Left ventricle myocardium inferior (tissue), 1 donor: ENCODE results near the gene ANTXR1. TPM values are rescaled to one million over a fixed set of nuclear protein-coding genes. Genes with fewer than 3 reads are reported as not detected.

Source experiments
- DNase-seq: peaks from one replicate; pipeline ENCODE4 v3.0.0-alpha.2; 2020
- H3K27ac ChIP-seq: fragments of 200-600 bp; replicated peaks from 2 replicates; pipeline ENCODE4 v1.8.0; 2021
- H3K27me3 ChIP-seq: fragments of 200-600 bp; 2 replicates; pipeline ENCODE4 v1.8.0; 2021; ENCODE audit warnings: low read depth
- H3K36me3 ChIP-seq: fragments of 200-600 bp; 2 replicates; pipeline ENCODE4 v1.8.0; 2021
- H3K4me1 ChIP-seq: fragments of 200-600 bp; 2 replicates; pipeline ENCODE4 v1.8.0; 2021
- H3K4me3 ChIP-seq: fragments of 200-600 bp; 2 replicates; pipeline ENCODE4 v1.8.0; 2021; ENCODE audit warnings: mild to moderate bottlenecking, moderate library complexity
- H3K9me3 ChIP-seq: fragments of 200-600 bp; replicated peaks from 2 replicates; pipeline ENCODE4 v1.8.0; 2021
- CTCF ChIP-seq: fragments of 200-600 bp; IDR thresholded peaks from 2 replicates; pipeline ENCODE4 v1.8.0; 2021; ENCODE audit warnings: antibody characterized with exemption, mild to moderate bottlenecking, borderline replicate concordance
- intact Hi-C: fragments of 100-400 bp; cut with micrococcal nuclease; formaldehyde crosslinking; loops from one replicate; pipeline ENCODE4 v1.11.0; 2022
- total RNA-seq: library from RNA; stranded (reverse); fragmentation: NEBNext Ultra II Directional; extraction: Animal tissue kit (Norgen Biotek cat#: 25700); gene quantifications from one replicate; pipeline ENCODE4 v1.2.1, GENCODE V29; 2021
- donor health status: DM: no; HTN: yes; CAD: no; lungs with severe emphysema.

ANTXR1 gene
- total RNA-seq, 1 donor from 2014 or later = 23.3 TPM

- H3K27ac ChIP-seq = peak overlapping the region; percentile 46
- DNase-seq = no peak
- no peak for TF ChIP-seq CTCF
- H3K4me1 ChIP-seq = peaks cover 15% of the 10 kb centered on the region
- H3K27me3 ChIP-seq = no peaks in the 10 kb centered on the region
- intact Hi-C loops = no loop called here
- no peaks in the 10 kb centered on the region for H3K9me3 ChIP-seq
- H3K4me3 ChIP-seq = no peak overlapping the region
- no peaks in the 10 kb centered on the region for H3K36me3 ChIP-seq
These were observed 278.7 kb downstream of the ANTXR1 start for GRCh38 chr2:69291721-69292120.

GRCh38 chr2:69292256-69292655, 279.3 kb downstream of the ANTXR1 start:
- TF ChIP-seq CTCF = no peak
- Histone ChIP-seq H3K27me3 (no peaks in the 10 kb centered on the region), H3K4me1 (peaks cover 15% of the 10 kb centered on the region), H3K4me3 (no peak overlapping the region), H3K9me3 (no peaks in the 10 kb centered on the region), H3K27ac (peak overlapping the region; percentile 46), H3K36me3 (no peaks in the 10 kb centered on the region)
- intact Hi-C loops = no loop called here
- no peak for DNase-seq

- intact Hi-C loops = no loop called here
- H3K27ac ChIP-seq = no peak overlapping the region
- H3K27me3 ChIP-seq = no peaks in the 10 kb centered on the region
- no peaks in the 10 kb centered on the region for H3K36me3 ChIP-seq
- H3K9me3 ChIP-seq = no peaks in the 10 kb centered on the region
- H3K4me1 ChIP-seq = peaks cover 9% of the 10 kb centered on the region
- no peak for TF ChIP-seq CTCF
- no peak for DNase-seq
- H3K4me3 ChIP-seq = no peak overlapping the region
These were observed 283.4 kb downstream of the ANTXR1 start for GRCh38 chr2:69296421-69296820.

GRCh38 chr2:69297216-69297615, 284.2 kb downstream of the ANTXR1 start:
- H3K36me3 ChIP-seq = no peaks in the 10 kb centered on the region
- no peaks in the 10 kb centered on the region for H3K27me3 ChIP-seq
- intact Hi-C loops = no loop called here
- H3K4me1 ChIP-seq = peaks cover under 1% of the 10 kb centered on the region
- no peak for TF ChIP-seq CTCF
- no peak overlapping the region for H3K27ac ChIP-seq
- H3K4me3 ChIP-seq = no peak overlapping the region
- no peak for DNase-seq
- no peaks in the 10 kb centered on the region for H3K9me3 ChIP-seq

GRCh38 chr2:69298261-69298660, 285.3 kb downstream of the ANTXR1 start:
- intact Hi-C loops = no loop called here
- DNase-seq = no peak
- H3K36me3 ChIP-seq = no peaks in the 10 kb centered on the region
- TF ChIP-seq CTCF = no peak
- no peaks in the 10 kb centered on the region for H3K27me3 ChIP-seq
- H3K9me3 ChIP-seq = no peaks in the 10 kb centered on the region
- H3K4me3 ChIP-seq = no peak overlapping the region
- H3K4me1 ChIP-seq = no peaks in the 10 kb centered on the region
- H3K27ac ChIP-seq = no peak overlapping the region

- peaks cover 4% of the 10 kb centered on the region for H3K9me3 ChIP-seq
- no peak for DNase-seq
- H3K4me1 ChIP-seq = no peaks in the 10 kb centered on the region
- no peak for TF ChIP-seq CTCF
- H3K36me3 ChIP-seq = no peaks in the 10 kb centered on the region
- H3K27ac ChIP-seq = no peak overlapping the region
- no peak overlapping the region for H3K4me3 ChIP-seq
- intact Hi-C loops = no loop called here
- no peaks in the 10 kb centered on the region for H3K27me3 ChIP-seq
These were observed 285.9 kb downstream of the ANTXR1 start for GRCh38 chr2:69298862-69299261.
